ENCODE results near the gene IGFBP3.
"Not testable (repeated sequence)": the region's sequence is repeated elsewhere in the genome, so short reads cannot be mapped to it uniquely, and the experiment has no call there.

IGFBP3 gene, protein sequence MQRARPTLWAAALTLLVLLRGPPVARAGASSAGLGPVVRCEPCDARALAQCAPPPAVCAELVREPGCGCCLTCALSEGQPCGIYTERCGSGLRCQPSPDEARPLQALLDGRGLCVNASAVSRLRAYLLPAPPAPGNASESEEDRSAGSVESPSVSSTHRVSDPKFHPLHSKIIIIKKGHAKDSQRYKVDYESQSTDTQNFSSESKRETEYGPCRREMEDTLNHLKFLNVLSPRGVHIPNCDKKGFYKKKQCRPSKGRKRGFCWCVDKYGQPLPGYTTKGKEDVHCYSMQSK
- long read RNA-seq, donor 1, transcript IGFBP3-201 (5 exons, 2,262 nt) = major isoform, 38 of 40 reads
- long read RNA-seq, donor 1, partial matches to known transcripts = 0 of 40 reads
- long read RNA-seq, donor 1, other reads (novel, unspliced or antisense) = 0 of 40 reads
- long read RNA-seq, donor 2, transcript IGFBP3-201 (5 exons, 2,262 nt) = major isoform, 24 of 25 reads
- long read RNA-seq, donor 2, partial matches to known transcripts = 0 of 25 reads
- long read RNA-seq, donor 2, other reads (novel, unspliced or antisense) = 0 of 25 reads
- long read RNA-seq, donor 3, transcript IGFBP3-201 (5 exons, 2,262 nt) = major isoform, 14 of 18 reads
- long read RNA-seq, donor 3, partial matches to known transcripts = 0 of 18 reads
- long read RNA-seq, donor 3, other reads (novel, unspliced or antisense) = 0 of 18 reads
- long read RNA-seq, donor 4, transcript IGFBP3-201 (5 exons, 2,262 nt) = major isoform, 32 of 40 reads
- long read RNA-seq, donor 4, partial matches to known transcripts = 5 of 40 reads
- long read RNA-seq, donor 4, other reads (novel, unspliced or antisense) = 0 of 40 reads
- long read RNA-seq, donor 5, transcript IGFBP3-201 (5 exons, 2,262 nt) = major isoform, 14 of 15 reads
- long read RNA-seq, donor 5, partial matches to known transcripts = 0 of 15 reads
- long read RNA-seq, donor 5, other reads (novel, unspliced or antisense) = 0 of 15 reads
- long read RNA-seq, donor 6, transcript IGFBP3-201 (5 exons, 2,262 nt) = major isoform, 34 of 46 reads
- long read RNA-seq, donor 6, partial matches to known transcripts = 6 of 46 reads
- long read RNA-seq, donor 6, other reads (novel, unspliced or antisense) = 0 of 46 reads
- long read RNA-seq, donor 7, transcript IGFBP3-201 (5 exons, 2,262 nt) = major isoform, 17 of 24 reads
- long read RNA-seq, donor 7, partial matches to known transcripts = 0 of 24 reads
- long read RNA-seq, donor 7, other reads (novel, unspliced or antisense) = 0 of 24 reads
- long read RNA-seq, donor 8, transcript IGFBP3-201 (5 exons, 2,262 nt) = major isoform, 14 of 21 reads
- long read RNA-seq, donor 8, partial matches to known transcripts = 0 of 21 reads
- long read RNA-seq, donor 8, other reads (novel, unspliced or antisense) = 0 of 21 reads

DNA sequence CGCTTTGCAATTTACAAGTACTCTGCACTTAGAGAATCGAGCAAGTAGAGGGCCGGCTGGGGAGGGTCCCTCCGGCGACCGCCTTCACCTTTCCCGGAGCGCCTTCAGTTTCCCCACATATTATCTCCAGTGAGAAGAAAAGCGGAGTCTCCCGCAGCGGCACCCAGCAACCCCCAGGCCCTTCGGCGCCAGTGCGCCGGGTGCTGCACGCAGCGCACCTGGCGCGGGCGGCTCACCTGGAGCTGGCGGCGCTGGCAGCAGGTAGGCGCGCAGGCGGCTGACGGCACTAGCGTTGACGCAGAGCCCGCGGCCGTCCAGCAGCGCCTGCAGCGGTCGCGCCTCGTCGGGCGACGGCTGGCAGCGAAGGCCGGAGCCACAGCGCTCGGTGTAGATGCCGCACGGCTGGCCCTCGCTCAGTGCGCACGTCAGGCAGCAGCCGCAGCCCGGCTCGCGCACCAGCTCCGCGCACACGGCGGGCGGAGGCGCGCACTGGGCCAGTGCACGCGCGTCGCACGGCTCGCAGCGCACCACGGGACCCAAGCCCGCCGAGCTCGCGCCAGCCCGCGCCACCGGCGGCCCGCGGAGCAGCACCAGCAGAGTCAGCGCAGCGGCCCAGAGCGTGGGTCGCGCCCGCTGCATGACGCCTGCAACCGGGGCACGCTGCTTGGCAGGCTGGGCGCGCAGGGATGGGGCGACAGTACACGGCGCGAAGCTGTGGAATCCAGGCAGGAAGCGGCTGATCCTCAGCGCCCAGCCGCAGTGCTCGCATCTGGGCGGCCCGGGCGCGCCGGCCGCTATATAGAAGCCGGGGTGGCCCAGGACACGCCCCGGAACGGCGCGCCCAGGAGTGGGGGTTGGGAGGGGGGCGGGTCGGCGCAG lies at the start of gene IGFBP3:
TSS of gene IGFBP3 (minus strand) at position 771 of the 879 bp plus-strand sequence. CDS start at position 639, 132 bp downstream.
- DNase-seq = peak; percentile 91

DNA sequence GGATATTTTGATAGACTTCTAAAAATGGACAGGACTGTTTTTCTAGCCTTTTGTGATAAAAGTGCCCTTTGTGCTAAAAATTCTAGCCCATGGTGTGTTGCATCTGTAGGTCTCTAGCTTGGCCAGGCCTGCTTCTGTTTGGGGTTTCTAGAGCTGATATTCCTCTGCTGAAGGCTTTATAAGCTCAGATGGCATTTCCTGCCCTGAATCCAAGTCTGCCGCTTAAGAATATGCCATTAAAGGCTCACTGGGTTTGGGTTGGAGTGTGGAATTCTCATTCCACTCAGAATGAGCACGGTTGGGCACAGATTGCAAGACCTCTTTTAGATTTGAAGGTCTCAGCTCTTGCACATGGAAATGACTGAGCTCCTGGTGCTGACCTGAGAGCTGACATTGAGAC lies 49.4 kb upstream of the IGFBP3 start:
- no peak for DNase-seq

DNA sequence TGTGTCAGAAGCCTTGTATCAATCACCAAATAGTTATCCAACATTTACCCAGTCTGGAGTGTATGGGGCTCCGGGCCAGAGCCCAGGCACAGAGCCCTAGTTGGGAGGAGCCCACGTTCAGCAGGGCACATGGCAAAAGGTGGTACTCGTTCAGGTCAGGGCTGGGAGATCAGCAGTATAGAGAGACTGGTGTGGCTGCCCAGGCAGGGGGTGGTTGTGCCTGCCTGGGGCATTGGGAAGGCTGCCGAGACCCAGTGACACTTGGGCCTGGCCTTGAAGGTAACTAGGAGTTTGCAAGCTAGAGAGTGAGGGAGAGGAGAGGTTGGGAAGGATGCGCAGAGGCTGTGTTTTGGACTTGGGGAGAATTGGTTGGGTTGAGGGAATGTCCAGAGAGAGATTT lies 48.9 kb upstream of the IGFBP3 start:
- DNase-seq = no peak

DNA sequence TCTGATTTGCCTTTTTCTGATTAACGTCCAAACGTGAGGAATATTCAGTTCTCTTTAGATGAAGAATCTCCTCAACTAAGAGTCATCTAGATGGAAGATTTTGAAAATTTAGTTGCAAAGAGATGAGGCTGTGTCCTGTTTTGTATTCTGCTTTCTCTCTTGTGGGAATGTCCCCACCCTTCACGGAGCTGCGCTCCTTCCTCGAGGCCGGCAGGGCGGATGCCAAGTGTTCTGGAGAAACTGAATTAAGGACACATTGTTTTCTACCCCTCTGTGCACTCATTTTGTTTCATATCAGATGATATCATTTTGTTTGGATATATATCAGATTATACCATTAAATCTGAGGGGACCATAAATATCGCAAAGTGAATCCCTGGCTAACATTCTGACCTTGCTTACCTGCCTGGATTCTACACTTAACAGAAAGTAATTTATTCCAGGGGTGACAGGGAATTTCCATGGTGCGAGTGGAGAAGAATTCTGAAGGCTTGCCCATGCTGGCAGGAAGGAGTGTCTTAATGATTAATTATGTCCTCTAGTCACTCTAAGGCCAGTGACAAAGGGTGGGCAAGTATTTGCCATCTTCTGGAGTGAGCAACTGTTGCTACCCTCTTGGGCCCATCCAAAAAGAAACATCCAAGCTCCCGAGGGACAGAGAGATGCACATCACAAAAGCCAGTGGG lies 47.9 kb upstream of the IGFBP3 start:
- DNase-seq = no peak

DNA sequence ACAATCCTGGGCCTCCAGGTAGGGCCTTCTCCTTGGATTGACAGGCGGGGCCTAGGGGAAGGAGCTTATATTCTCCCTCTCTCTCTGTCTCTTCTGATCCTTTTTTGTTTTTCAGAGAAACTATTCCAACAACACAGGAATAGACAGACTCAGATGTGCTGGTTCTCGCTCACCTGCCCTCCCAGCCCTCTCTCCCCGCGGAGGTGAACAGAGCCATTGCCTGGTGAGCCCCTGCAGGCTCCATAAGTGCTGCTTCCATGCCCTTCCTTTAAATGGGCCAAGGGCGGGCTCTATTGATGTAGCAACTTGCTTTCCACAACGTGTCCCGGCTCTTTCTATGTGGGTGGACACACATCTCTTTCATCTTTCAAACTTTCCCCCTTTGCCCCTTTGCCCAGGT lies 47.2 kb upstream of the IGFBP3 start:
- DNase-seq = no peak

DNA sequence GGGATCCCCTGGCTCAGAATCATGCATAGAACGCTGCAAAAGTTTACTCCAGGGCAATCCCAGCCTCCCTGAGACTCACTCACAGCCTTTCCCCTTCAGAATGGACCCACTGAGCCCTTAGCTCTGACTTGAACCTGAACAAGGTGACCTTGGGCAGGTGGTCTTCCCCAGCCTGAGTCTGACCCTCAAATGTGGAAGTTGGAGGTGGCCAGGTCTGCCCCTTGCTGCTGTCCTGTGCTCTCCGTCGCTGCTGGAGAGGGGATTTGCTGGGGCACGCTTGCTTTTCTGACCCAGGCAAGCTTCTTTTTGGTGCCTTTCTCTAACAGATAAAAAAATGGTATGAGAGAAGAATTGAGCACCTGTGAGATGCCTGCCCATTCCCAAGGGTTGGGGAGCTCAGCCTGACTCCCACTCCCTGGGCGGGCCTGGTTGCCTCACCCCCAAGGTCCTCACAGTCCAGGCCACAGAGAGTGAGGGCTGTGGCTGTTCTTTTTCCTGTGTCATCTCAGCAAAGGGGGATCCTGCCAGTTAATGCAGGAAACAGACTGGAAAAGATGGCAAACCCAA lies 46.6 kb upstream of the IGFBP3 start:
- no peak for DNase-seq

DNA sequence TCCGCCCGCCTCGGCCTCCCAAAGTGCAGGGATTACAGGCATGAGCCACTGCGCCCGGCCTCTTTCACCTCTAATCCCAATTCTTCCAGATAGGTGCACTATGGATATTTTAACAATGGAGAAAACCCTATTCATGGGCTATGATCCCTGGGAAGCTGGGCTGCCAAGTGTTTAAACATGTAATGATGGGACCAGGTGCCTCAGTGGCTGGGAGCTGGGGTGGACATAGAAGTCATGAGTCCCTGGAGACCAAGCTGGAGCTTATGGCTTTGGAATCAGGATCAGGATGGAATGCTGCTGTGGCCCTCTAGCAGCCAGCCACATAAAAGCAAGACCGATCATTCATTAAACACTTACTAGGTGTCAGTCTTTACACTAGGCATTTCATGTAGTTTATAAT lies 41.8 kb upstream of the IGFBP3 start:
- DNase-seq = no peak

DNA sequence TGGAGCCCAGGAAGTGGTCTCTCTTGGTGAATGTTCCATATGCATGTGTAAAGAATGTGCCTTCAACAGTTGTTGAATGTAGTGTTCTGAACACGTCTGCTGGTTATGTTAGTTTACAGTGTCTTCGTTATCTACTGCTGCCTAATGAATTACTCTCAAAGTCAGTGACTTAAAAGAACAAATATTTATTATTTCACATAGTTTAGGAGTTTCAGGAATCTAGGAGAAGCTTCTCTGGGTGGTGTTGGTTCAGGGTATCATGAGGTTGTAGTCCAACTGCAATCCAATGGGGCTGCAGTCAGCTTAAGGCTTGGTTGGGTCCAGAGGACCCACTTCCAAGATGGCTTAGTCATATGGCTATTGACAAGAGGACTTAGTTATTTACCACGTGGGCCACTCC lies 36.6 kb upstream of the IGFBP3 start:
- DNase-seq = no peak

DNA sequence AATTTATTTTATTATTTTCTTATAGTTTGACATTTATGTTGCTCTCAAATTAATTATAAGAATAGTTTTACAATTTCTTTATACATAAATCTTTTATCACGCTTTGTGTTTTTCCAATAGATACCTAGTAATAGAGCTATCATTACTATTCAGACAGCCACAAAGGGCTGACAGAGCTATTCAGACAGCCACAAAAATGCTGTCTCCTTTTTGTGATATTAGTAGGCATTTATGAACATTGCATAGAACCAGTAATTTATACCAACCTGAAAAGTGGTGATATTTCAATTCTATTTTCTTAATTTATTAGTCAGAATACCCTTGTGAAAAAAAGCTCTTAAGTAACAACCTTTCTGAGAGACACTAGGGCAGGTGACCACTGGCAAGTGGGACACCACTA lies 34.2 kb upstream of the IGFBP3 start:
- no peak for DNase-seq

DNA sequence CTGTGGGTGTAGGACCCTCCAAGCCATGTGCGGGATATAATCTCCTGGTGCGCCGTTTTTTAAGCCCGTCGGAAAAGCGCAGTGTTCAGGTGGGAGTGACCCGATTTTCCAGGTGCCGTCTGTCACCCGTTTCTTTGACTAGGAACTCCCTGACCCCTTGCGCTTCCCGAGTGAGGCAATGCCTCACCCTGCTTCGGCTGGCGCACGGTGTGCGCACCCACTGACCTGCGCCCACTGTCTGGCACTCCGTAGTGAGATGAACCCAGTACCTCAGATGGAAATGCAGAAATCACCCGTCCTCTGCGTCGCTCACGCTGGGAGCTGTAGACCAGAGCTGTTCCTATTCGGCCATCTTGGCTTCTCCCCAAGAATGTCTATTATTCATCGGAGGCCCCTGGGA lies 32.0 kb upstream of the IGFBP3 start:
- not testable (repeated sequence) for DNase-seq

DNA sequence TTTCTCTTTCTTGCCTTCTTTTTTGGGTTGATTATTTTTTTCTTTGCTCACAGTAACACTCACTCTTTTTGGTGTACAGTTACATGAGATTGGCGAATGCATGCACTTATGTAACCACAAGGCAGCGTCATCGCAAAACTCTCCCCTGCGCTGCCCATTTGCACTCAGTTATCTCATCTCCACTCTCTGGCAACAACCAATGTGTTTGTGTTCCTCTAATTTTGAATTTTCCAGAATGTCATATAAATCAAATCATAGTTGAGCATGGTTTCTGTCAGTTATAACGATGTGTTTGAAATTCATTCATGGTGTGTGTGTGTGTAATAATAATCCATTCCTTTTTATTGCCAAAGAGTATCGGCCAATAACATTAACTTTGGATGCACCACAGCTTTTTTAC lies 23.0 kb upstream of the IGFBP3 start:
- DNase-seq = no peak

DNA sequence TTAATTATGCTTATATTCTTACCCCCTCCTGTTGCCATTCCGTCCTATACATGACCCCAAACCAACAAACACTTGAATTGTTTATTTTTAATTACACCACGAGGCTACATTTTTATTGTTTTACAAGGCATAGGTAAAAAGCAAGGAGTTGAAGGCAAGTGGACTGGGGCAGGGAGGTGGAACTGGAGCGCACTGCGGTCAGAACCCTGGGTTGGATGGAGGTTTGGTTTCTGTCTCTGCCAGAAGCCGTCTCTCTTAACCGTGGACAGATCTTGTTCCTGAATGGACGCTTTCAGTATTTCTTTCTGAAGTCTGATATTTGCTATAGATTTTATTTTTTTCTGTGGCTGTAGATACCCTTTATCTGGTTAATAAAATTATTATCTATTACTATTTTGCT lies 19.9 kb upstream of the IGFBP3 start:
- DNase-seq = no peak

DNA sequence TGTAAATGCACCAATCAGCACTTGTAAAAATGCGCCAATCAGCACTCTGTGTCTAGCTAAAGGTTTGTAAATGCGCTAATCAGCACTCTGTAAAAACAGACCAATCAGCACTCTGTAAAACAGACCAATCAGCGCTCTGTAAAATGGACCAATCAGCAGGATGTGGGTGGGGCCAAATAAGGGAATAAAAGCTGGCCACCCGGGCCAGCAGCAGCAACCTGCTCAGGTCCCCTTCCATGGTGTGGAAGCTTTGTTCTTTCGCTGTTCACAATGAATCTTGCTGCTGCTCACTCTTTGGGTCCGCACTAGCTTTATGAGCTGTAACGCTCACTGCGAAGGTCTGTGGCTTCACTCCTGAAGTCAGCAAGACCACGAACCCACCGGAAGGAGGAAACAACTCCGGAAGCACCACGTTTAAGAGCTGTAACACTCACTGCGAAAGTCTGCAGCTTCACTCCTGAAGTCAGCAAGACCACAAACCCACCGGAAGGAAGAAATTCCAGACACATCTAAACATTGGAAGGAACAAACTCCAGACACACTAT lies 19.2 kb upstream of the IGFBP3 start:
- DNase-seq = not testable (repeated sequence)

DNA sequence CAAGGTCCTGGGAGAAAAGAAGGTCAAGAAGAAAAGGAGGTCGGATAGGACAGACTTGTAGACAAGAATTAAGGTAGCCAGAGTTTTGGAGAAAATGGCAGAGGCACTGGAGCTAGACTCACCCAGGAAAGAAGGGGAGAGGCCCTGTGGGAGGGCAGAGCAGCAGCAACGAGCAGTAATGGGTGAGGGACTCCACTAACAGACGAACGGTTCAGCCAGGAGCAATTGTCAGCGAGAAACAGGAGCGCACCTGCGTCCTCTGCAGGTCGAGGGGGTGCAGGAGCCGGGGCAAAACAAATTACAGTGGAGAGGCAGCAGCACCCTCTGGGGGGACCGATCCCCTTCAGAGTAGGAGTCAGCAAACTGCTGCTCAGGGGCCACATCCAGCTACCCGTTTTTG lies 18.5 kb upstream of the IGFBP3 start:
- no peak for DNase-seq

DNA sequence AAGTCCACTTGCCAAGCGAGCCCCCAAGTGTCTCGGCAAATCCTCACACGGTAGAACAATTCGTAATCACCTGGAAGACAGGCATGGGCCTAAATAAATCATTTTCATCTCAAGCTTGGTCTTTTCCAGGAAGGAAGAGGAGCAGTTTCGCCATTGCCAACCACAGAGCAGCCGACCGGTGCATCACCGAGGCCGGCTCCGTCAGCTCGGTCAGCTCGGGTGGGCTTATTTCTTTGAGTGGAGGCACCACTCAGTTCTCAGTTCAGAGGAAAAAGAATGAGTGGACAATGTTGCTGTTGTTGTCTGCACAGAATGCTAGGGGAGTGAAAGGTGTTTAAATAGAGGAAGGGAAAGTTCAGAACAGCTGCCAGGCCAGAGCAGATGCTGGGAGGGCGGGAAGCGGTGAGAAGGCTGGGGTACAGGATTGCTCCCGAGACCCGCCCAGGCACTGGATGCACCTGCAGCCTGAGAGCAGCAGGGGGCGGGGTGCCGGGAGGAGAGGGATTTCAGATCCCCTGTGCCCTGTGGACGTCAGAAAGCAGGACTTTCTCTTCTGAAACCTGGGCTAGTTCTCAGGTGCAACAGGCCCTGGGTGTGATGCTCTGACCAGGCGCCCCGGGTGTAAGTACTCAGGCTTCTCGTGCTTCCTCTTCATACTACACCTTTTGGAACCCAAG lies 17.7 kb upstream of the IGFBP3 start:
- DNase-seq = no peak

DNA sequence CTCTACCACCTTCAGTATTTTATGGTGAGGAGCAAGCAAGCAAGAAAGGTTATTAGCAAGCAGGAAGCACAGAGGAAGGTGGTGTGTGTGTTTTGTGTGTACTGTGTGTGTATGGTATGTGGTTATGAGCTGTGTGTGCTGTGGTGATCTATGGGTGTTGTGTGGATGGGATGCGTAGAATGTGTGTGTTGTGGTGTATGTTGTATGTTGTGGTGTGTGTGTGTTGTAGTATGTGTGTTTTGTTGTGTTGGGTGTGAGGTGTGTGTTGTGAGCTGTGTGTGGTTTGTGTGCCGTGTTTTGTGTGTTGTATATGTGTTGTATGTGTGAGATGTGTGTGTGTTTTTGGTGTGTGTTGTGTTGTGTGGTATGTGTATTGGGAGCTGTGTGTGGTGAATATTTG lies 16.8 kb upstream of the IGFBP3 start:
- no peak for DNase-seq

DNA sequence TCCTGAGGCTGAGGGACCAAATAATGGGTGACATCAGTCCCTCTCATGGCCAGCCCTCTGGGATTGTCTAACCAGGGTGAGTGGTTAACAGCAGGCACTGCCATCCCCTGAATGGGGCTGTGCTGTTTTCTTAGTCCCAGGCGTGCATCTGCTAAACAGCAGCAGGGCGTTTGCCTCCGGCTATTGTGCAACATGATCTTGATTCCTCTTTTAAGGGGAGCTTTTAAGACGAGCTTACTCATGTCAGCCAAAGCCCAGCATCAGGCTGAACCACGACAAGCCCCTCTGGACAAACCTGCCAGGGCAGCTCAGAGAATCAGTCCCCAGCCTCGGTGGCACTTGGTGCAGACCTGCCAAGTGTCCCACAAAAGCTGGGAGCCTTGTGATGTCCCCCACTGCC lies 16.2 kb upstream of the IGFBP3 start:
- DNase-seq = no peak

DNA sequence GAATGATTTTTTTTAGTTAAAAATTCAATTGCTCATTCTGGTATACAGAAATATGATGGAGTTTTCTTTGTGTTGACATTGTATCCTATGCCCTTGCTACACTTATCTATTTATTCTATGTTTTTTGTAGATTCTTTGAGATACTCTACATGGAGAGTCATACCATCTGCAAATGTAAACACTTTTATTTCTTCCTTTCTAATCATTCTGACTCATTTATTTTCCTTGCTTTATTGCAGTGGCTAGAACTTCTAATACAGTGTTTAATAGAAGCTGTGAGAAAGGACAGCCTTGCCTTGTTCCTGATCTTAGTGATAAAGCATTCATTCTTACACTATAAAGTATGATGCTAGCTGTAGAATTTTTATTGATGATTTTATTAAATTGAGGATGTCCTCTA lies 9.9 kb upstream of the IGFBP3 start:
- DNase-seq = no peak

DNA sequence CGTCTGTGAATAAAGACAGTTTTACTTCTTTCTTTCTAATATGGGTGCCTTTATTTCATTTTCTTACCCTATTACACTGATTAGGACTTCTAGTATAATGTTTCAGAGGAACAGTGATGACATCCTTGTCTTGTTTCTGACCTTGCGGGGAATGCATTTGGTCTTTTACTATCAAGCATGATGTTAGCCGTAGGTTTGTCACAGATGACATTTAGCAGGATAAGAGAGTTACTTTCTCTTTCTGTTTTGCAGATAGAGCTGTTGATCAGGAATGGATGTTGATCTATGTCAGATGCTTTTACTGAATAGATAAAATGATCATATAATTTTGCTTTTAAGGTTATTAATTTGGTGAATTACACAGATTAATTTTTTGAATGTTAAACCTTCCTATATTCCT lies 6.6 kb upstream of the IGFBP3 start:
- no peak for DNase-seq

DNA sequence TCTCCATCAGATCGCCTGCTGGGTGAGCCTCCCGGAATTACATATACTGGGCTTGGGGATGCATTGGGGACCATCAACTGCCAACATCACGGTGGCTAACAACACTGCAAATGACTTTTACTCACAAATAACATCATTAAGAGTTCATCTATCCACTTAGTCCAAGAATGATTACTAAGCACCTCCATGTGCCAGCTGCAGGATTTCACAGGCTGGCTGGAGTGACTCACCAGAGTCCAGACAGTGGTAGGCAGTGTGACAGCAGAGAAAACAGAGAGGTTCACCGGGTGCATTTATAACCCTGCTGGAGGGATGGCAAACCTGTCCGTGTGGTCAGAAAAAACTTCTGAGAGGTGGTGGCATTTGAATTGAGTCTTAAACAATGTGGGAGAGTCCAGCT lies 3.2 kb upstream of the IGFBP3 start:
- DNase-seq = no peak

Measured in right kidney (tissue), 9 donors.